ENCODE data around the gene DNAH9. TPM values are rescaled to one million over a fixed set of nuclear protein-coding genes. Genes with fewer than 3 reads are reported as not detected.

The DNAH9 gene
- total RNA-seq, 3 donors from 2014 or later (not counting 1 experiment from before 2014, with no cell fraction given): not detected

- ATAC-seq: no peak
- TF ChIP-seq CTCF (IDR thresholded peaks at IDR 0.05): no peak
- Histone ChIP-seq H3K9me3 (ENCODE audit: control insufficient read depth, insufficient read depth, low read length) (no peaks in the 10 kb centered on the region), H3K27ac (ENCODE audit: low read length) (no peak overlapping the region), H3K4me1 (ENCODE audit: control insufficient read depth, insufficient read depth, low read length) (no peaks in the 10 kb centered on the region), H3K36me3 (ENCODE audit: control insufficient read depth, insufficient read depth, low read length) (no peaks in the 10 kb centered on the region), H3K4me3 (ENCODE audit: low read length) (no peak overlapping the region), H3K27me3 (ENCODE audit: control insufficient read depth, insufficient read depth, low read length) (no peaks in the 10 kb centered on the region)
- peaks cover 0 to 2% of the 10 kb centered on the region in 2 donors for H3K9me3 Mint-ChIP-seq
- no peak for DNase-seq
- intact Hi-C loops (cut with micrococcal nuclease): no loop called here
- WGBS (ENCODE audit: insufficient coverage): 46% methylated on average over 2 of the region's 2 CpGs
- H3K27me3 Mint-ChIP-seq (ENCODE audit: low read depth in 2 of 2): no peaks in the 10 kb centered on the region
- no peak overlapping the region for H3K27ac Mint-ChIP-seq
- H3K4me1 Mint-ChIP-seq: no peaks in the 10 kb centered on the region
- no peak overlapping the region for H3K4me3 Mint-ChIP-seq
- no peaks in the 10 kb centered on the region for H3K36me3 Mint-ChIP-seq
Measured at GRCh38 chr17:11612956-11613355, 14.7 kb downstream of the DNAH9 start.

GRCh38 chr17:11618861-11619566 is 20.7 kb downstream of the DNAH9 start:
- Mint-ChIP-seq H3K36me3 (no peaks in the 10 kb centered on the region), H3K9me3 (peaks cover 3 to 8% of the 10 kb centered on the region in 2 donors), H3K27ac (no peak overlapping the region), H3K4me3 (no peak overlapping the region), H3K27me3 (ENCODE audit: low read depth in 2 of 2) (no peaks in the 10 kb centered on the region), H3K4me1 (no peaks in the 10 kb centered on the region)
- TF ChIP-seq CTCF (IDR thresholded peaks at IDR 0.05): no peak
- intact Hi-C loops (cut with micrococcal nuclease): no loop called here
- WGBS (ENCODE audit: insufficient coverage): 76% methylated on average over 7 of the region's 8 CpGs
- H3K9me3 ChIP-seq (ENCODE audit: control insufficient read depth, insufficient read depth, low read length): no peaks in the 10 kb centered on the region
- ATAC-seq (no peak), DNase-seq (no peak)
- no peaks in the 10 kb centered on the region for H3K36me3 ChIP-seq (ENCODE audit: control insufficient read depth, insufficient read depth, low read length)
- H3K4me3 ChIP-seq (ENCODE audit: low read length): no peak overlapping the region
- H3K27ac ChIP-seq (ENCODE audit: low read length): no peak overlapping the region
- no peaks in the 10 kb centered on the region for H3K4me1 ChIP-seq (ENCODE audit: control insufficient read depth, insufficient read depth, low read length)
- no peaks in the 10 kb centered on the region for H3K27me3 ChIP-seq (ENCODE audit: control insufficient read depth, insufficient read depth, low read length)

- H3K4me1 Mint-ChIP-seq: no peaks in the 10 kb centered on the region
Measured at GRCh38 chr17:11622492-11622891, 24.2 kb downstream of the DNAH9 start.

More at GRCh38 chr17:11622492-11622891, 24.2 kb downstream of the DNAH9 start:
- Histone ChIP-seq H3K36me3 (ENCODE audit: control insufficient read depth, insufficient read depth, low read length) (no peaks in the 10 kb centered on the region), H3K4me1 (ENCODE audit: control insufficient read depth, insufficient read depth, low read length) (no peaks in the 10 kb centered on the region), H3K9me3 (ENCODE audit: control insufficient read depth, insufficient read depth, low read length) (no peaks in the 10 kb centered on the region), H3K4me3 (ENCODE audit: low read length) (no peak overlapping the region), H3K27ac (ENCODE audit: low read length) (no peak overlapping the region), H3K27me3 (ENCODE audit: control insufficient read depth, insufficient read depth, low read length) (no peaks in the 10 kb centered on the region)
- Mint-ChIP-seq H3K27me3 (ENCODE audit: low read depth in 2 of 2) (no peaks in the 10 kb centered on the region), H3K27ac (no peak overlapping the region), H3K36me3 (no peaks in the 10 kb centered on the region), H3K4me3 (no peak overlapping the region), H3K9me3 (peaks cover 5 to 10% of the 10 kb centered on the region in 2 donors)
- DNase-seq (no peak), ATAC-seq (no peak)
- intact Hi-C loops (cut with micrococcal nuclease): no loop called here
- 82% methylated on average over 5 of the region's 5 CpGs for WGBS (ENCODE audit: insufficient coverage)
- TF ChIP-seq CTCF (IDR thresholded peaks at IDR 0.05): no peak

Measured in natural killer cell (primary cell).